Stimulated activated naive CD4-positive, alpha-beta T cell (primary cell): Measurements from ENCODE around the gene NTNG2.

Source experiments
- DNase-seq, 6 experiments: peaks; one replicate each; lab custom pipeline; 2025; lab: John Stamatoyannopoulos, UW

The NTNG2 gene

DNA sequence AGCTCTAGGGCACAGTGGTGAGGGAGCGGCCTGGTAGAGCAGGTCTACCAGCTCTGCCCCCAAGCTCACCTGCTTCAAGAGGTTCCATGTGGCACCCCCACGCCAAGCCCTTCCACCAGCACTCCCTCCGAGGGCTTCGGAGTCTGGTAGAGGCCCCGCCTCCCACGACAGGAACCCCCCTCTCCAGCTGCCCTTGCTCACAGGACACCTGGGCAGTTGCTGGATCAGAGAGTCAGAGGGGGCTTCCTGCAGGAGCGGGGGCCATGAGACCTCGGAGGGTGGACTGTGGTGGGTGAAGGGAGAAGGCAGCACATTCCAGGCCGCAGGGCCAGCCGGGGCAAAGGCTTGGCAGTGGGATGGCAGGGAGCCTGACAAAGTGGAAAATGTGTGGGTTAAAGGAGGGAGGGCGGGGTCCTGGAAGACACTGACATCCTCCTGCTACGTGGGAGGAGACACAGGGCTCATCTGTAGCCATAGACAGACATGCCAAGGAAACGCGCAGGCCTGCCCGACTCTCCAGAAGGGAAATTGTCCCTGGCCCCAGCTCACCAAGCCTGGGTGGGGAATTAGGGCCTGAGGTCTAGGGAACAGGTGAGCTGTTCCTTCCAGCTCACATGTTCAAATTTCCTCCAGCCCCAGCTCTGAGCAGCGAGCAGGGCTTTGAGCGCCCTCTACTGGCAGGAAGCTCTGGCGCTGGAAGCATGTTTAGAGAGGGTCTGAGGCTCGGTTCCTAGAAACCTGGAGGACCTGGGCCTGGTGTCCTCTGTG, 74.2 kb downstream of the NTNG2 start:
- DNase-seq, result peak; percentile 44 to 84 (median 70)

DNA sequence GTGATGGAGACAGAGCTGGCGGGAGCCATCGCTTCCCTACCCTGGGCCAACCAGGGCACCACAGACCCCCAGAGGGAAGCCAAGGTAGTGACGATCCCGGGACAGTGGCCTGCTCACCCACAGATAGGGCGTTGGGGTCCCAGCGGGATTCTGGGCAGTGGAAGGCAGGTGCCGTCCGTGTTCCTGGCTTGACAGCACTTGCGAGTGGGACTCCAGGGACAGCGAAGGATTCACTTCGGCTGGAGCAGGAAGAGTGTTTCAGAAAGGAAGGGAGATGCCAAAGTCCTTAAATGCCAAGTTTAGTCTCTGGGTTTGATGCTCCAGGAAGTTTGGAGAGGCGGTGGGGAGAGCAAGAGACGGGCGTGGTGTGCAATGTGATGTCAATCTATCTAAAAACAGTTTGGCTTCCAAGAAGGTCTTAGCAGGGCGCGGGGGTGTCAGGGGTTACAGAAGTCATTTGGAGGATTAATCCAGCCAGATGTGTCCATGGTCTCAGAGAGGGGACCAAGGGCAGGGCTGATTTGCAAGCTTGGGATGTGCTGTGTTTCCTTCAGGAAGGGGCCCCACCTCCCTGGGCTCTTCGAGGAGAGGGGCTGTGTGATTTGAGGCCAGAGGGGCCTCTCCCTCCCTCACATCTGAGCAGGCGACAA, 74.9 kb downstream of the NTNG2 start:
- DNase-seq, result no peak

DNA sequence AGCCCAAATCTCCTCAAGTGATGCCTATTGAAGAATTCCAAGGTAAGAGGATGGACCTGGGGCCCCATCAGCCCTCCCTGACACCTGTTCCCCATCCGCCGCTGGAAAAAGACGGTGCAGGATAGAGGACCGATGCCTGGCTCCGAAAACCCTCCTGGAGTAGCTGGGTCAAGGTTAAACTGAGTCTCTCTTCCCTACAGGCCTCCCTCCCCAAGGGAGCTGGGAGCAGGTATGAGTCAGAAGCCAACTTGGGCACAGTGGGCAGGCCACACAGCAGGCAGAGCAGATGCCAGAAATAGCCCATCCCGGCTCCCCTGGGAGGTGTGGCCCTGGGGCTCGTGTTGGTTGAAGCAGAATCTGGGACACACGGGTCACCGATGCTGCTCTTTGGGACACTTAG, 75.6 kb downstream of the NTNG2 start:
- DNase-seq, result no peak

DNA sequence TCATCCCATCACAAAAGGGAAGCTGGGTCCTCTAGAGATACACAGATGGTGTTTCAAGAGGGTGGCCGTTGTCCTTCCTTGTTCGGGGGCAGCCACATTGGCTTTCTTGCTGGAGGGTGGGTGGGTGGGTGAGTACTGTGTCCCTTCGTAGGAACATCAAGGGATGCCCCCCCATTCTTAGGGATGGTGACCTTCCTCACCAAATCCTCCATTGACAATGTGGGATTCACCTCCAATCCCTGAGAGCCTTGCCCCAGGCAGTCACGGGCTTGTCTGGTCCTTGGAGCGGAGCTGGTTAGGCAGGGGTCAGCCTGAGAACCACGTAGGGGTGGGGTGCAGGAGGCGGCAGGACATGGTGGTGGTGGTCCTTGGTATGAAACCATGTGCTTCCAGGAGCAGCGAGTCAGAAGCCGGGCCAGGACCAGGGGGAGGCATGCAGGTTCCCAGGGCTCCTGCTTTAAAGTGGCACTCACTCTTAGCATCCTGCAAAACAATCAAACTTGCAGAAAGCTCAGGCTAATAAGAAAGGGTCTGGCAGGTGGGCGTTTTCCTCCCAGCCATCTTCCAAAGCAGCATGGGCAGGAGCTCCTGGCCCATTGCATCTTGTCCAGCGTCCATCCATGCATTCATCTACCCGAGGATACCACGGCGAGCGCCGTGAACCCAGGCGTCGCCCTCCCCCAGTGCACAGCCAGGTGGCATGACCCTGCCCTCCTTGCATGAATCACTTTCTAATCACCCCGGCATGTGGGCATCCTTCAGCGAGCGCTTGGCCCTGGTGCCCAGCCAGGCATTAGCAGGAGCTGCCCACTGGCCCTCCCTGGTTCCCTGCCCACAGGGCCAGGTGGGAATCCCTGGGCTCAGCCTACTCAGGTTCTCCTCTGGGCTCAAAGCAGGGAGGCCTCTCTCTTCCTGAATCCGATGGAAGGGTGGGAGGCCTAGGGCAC, 76.4 kb downstream of the NTNG2 start:
- no peak for DNase-seq

DNA sequence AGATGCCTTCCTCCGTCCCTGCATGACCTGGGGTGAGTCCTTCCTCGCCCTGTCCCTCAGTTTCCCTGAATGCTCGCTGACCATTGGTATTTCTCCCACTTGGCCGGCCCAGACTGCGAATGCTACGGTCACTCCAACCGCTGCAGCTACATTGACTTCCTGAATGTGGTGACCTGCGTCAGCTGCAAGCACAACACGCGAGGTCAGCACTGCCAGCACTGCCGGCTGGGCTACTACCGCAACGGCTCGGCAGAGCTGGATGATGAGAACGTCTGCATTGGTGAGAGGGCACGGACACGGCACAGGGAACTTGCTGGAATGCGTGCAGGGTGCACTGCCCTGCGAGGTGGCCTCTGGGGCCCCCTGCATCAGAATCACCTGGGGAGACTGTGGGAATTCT, 77.1 kb downstream of the NTNG2 start:
- no peak for DNase-seq

DNA sequence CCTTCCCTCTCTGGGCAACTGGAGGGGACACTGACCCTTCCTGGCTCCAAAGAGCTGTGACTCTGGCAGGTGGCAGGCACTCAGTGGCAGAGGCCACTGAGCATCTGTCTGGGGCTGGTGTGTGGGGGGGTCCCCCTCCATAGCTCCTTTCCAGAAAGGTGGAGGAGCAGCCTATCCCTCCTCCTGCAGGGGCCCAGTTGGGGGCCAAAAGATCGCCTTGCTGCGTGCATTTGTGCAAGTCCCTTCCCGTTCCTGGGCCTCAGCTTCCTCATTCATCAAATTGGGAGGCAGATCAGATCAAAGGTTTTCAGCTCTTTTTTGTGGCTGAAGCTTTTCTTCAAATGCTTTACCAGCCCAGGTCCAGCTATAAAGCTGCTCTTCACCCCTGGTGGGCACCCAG, 77.7 kb downstream of the NTNG2 start:
- DNase-seq, result no peak

DNA sequence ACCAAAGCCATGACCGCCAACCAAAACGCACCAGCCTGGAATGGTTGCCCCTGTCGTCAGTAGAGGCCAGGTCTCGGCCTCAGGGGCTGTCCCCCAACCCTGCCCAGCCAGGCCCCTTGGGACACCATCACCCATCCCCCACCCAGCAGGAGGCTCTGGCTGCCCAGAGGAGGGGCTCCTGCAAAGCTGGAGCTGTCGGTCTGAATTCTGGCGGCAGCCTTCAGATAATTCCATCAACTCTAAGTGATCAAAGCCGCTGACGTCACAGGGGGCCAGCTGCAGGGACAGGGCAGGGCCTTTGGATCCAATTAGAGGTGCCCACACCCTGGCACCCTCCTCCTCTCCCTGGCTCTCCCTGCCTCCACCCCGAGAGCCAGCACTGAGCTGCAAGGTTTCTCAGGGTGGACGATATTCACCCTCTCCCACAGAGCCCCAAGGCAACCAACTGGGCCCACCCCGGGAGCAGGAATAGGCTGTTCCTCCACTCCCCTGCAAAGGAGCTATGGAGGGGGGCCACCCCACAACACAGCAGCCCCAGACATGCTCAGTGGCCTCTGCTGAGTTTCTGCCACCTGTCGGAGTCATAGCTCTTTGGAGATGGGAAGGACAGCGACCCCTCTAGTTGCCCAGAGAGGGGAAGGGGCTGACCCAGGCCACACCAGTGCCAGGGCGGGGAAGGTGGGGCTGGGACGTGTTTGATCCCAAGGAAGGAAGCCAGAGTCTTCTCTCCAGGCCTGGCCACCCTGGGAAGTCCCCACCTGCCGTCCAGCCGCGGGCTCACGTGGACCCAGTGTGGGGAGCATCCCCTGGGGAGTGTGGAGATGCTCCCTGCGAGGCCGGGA, 78.4 kb downstream of the NTNG2 start:
- DNase-seq, result peak in 2 of 6 experiments; percentile 19 to 20

DNA sequence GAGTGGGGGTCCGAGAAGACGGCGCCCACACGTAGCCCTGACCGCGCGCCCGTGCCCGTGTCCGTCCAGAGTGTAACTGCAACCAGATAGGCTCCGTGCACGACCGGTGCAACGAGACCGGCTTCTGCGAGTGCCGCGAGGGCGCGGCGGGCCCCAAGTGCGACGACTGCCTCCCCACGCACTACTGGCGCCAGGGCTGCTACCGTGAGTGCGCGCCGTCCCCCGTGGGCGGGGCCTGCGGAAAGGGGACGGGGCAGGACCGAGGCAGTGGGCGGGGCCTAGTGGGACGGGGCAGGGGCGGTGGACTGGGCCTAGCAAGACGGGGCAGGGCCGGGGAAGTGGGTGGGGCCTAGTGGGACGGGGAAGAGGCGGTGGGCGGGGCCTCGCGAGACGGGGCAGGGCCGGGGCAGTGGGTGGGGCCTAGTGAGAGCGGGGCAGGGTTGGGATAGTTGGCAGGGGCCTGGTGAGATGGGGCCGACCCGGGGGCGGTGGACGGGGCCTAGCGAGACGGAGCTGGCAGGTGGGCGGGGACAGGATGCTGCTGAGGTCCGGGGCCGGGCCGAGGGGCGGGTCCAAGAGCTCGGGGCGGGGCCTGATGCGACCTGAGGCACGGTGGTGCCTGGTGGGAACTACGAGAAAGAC, 79.1 kb downstream of the NTNG2 start:
- peak; percentile 100 for DNase-seq

DNA sequence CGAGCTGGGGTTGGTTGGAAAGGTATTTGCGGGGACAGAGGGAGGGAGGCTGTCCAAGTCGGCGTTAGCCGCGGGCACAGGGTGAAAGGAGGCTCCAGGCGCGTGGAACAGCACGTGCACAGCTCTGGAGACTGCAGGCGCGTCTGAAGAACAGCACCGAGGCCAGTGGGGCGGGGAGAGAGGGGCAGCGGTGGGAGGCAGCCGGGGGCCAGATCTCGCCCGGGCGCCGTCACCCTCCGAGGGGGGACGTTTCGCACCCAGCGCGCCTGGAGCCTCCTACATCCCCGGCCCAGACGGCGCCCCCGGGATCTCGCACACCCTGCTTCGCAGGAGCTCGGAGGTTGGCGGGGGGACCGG, 79.6 kb downstream of the NTNG2 start:
- no peak for DNase-seq

DNA sequence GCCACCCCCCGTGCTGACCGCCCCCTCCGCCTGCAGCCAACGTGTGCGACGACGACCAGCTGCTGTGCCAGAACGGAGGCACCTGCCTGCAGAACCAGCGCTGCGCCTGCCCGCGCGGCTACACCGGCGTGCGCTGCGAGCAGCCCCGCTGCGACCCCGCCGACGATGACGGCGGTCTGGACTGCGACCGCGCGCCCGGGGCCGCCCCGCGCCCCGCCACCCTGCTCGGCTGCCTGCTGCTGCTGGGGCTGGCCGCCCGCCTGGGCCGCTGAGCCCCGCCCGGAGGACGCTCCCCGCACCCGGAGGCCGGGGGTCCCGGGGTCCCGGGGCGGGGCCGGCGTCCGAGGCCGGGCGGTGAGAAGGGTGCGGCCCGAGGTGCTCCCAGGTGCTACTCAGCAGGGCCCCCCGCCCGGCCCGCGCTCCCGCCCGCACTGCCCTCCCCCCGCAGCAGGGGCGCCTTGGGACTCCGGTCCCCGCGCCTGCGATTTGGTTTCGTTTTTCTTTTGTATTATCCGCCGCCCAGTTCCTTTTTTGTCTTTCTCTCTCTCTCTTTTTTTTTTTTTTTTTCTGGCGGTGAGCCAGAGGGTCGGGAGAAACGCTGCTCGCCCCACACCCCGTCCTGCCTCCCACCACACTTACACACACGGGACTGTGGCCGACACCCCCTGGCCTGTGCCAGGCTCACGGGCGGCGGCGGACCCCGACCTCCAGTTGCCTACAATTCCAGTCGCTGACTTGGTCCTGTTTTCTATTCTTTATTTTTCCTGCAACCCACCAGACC, 80.2 kb downstream of the NTNG2 start:
- DNase-seq, result peak; percentile 26 to 58 (median 48)

DNA sequence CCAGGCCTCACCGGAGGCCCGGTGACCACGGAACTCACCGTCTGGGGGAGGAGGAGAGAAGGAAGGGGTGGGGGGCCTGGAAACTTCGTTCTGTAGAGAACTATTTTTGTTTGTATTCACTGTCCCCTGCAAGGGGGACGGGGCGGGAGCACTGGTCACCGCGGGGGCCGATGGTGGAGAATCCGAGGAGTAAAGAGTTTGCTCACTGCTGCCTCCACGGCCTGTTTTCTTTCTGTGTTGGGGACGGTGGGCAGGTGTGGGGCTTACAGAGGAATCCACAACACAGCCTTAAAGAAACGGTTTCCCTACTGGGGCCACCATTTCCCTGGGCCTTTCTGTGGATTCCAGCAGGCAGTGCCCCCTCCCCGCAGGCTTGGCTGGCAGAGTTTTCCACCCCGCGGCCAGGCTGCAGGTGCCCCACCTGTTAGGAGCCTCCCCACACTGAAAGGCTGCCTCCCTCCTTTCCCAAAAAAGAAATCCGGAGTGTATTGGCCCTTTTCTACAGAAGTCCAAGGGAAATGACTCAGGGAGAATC, 80.8 kb downstream of the NTNG2 start:
- DNase-seq, result no peak

DNA sequence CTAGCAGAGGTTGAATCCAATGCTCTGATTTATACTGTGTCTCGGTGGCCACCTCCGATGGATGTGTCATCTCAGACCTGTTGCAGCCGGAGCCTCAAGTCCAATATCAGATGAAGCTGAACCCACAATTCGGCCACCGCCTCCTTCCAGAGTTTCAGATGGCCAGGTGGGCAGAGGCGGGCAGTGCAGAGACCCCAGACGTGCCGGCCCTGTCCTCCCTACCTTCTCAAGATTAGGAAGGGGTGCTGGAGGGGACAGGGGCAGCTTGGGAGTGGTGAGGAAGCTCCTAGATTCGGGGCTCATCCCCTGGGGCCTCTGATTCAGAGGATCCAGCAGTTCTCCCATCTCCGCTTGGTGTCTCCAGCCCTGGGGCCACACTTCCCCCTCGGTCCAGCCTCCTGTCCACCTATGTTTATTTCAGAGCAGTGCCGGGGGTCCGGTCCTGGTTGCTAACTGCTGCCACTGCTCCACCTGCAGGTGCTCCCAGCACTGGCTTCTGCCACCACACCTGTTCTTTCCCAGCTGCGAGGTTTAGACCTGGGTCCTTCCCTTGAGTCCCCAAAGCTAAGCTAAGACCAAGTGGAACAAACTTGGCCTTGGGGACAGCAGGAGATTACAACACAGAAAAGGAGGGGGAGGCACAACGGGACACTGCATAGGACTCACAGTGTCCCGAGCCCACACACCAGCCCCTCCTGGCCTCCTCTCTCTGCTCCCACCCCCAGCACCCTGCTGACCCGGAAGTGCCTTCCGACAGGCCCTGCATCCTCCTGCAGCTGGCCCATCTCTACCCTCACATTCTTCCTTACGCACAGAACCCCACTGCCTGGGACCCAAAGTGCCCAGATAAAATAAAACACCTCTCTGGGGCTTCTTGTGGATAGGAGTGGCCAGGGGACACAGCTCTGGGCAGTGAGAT, 81.6 kb downstream of the NTNG2 start:
- DNase-seq, result no peak

DNA sequence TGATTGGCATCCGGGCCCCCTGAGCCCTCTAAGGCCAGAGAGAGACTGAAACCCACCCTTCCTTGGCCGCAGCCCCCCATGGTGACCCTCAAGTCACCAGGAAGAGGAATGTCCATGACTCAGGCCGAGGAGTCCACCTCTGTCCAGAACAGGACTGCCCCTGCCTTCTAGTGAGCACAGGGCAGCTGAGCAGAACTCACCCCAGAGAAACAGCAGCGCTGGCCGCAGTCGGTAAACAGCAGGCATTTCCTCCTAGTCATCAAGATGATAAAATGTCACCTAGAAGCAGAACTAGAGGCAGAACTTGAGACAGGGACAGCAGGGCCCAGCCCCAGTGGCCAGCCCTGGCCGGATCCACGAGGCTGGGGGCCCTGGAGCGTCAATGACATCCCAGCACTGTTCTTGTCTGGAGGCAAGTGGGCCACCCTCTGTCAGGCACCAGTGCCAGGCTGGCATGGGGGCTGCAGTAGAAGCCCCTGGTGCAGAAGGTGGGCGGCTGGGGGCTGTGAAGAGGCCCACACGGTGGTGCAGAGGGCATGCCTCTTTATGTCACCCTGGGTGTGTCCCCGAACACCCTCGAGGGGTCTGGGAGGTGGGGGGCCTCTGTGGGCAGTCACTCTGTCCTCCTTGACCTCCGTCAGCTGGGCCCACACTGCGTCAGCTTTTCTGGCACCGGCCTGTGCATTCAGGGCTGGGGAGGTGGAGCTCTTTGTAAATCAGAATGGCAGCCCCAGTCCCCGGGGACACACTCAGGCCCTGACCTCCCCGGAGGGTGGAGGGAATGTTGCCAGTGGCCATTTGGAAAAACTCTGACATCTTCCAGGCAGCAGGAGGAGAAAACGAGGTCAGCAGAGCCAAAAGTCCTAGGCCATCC, 83.0 kb downstream of the NTNG2 start:
- DNase-seq, result no peak

DNA sequence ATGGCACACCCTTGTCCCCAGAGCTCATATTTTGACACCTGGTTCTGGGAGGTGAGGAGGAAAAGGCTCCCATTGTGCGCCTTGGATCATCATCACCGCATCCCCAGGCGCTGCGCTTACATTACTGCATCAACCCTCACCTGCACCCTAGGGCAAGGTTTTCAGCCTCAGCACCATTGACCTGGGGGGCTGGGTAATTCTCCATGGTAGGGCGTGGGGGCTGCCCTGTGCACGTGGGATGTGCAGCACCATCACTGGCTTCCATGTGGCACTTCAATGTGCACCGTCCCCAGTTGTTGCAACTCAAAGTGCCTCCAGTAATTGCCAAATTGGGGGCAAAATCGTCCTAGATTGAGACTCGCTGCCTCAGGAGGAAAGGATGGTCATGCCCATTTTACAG, 83.6 kb downstream of the NTNG2 start:
- DNase-seq, result no peak

DNA sequence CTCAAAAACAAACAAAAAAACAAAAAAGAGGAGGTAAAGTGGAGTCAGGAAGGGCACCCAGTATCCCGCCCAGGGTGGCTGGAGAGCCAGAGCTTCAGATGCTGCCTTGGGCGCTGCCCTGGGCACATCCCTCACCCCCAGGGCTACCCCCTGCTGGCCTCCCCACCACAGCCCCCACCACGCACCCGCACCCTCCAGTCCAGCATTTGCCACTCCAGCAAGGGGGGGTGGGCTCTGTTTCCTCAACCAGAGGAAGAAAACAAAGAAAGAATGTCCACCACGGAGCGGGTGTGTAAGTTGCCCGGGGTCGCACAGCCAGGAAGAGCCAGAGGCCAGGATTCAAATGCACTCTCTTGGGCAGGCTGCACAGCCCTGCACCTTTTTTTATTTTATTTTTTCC, 86.1 kb downstream of the NTNG2 start:
- DNase-seq, result no peak

DNA sequence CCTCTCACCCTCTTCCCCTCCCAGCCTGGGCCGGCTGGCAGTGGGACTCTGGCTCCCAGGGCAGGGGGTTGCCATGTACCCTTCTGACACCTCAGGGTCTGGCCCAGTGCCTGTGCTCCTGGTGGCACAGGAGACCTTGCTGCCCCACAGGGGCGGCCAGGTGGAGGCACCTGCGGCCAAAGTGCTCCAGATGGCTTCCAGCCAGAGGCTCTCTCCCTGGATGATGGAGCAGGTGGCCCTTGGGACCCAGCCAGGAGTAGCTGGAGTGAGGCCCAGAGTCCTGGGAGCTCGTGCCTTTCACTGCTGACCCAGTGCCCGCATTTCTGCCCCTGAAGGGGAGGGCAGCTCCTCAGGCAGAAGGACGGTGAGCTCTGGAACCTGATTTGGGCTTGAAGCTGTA, 87.3 kb downstream of the NTNG2 start:
- DNase-seq, result no peak

DNA sequence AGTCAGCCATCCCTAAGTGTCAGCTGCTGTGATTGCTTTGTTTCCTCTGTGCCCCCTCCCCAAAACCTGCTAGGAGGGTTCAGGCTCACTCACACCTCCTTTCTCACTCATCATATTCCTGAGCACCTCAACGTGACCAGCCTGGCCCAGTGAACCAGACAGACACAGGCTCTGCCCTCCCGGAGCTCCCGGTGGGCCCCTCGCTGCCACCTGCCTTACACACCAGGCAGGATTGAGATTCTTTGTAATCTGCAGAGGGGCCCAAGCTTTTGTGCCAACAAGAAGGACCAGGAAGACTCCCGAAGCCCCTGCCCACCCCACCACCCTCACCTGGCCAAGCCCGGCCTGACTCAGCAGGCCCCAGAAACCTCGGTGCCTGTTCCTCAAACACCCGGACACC, 87.8 kb downstream of the NTNG2 start:
- DNase-seq, result no peak
